Measurements from ENCODE around the gene TRAP1. TPM values are rescaled to one million over a fixed set of nuclear protein-coding genes. Genes with fewer than 3 reads are reported as not detected.

The TRAP1 gene
- polyA plus RNA-seq, 1 of the 3 experiments (the other 2 are of a cell fraction): 129 TPM

DNA sequence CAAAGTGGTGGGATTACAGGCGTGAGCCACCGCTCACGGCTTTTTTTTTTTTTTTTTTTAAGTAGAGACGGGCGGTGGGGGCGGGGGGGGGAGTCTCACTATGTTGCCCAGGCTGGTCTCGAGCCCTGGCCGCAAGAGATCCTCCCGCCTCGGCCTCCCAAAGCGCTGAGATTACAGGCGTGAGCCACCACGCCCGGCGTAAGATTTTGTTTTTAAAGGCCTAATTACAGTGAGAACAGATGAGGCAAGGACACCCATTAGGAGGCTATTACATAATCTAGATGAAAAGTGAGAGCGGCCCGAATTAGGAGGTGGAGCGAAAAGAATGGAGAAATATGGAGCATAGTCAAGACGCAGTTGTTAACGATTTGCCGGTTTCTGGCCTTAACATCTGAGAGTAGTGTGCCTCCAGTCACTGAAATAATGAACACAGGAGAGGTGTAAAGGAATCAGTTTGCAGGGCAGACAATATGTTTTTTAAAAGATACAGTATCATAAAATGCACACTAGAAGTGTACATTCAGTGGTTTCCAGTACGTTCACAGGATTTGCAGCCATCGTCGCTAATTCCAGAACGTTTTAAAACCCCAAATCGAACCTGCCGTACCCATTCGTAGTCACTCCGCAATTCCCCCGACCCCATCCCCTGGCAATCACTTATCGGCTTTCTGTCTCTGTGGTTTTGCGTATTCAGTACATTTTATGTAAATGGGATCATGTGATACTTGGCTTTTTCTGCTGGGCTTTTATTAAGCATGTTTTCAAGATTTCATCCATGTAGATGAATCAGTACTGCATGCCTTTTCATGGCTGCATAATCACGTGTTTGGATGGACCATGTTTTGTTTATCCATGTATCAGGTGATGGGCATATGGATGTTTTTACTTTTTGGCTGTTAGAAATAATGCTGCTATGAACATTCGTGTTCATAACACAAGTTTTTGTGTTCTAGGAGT is 104.5 kb downstream of the TRAP1 start:
- 73% methylated on average over 34 of the region's 34 CpGs for WGBS (ENCODE audit: low lambda C conversion rate)
- no peak for TF ChIP-seq MXI1 (IDR thresholded peaks at IDR 0.05; ENCODE audit: low read depth, low read length)
- TF ChIP-seq, protein P1, sequence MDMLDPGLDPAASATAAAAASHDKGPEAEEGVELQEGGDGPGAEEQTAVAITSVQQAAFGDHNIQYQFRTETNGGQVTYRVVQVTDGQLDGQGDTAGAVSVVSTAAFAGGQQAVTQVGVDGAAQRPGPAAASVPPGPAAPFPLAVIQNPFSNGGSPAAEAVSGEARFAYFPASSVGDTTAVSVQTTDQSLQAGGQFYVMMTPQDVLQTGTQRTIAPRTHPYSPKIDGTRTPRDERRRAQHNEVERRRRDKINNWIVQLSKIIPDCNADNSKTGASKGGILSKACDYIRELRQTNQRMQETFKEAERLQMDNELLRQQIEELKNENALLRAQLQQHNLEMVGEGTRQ (IDR thresholded peaks at IDR 0.05; ENCODE audit: borderline replicate concordance, low read depth, low read length): no peak
- TF ChIP-seq CHD2 (IDR thresholded peaks at IDR 0.05; ENCODE audit: low read length, partially characterized antibody): no peak
- no peak for TF ChIP-seq YY1 (IDR thresholded peaks at IDR 0.05; ENCODE audit: low read depth)
- TF ChIP-seq SMC3 (IDR thresholded peaks at IDR 0.05; ENCODE audit: low read depth, low read length): no peak
- TF ChIP-seq TEAD4 (IDR thresholded peaks at IDR 0.05; ENCODE audit: borderline replicate concordance, insufficient read depth): no peak
- no peak for TF ChIP-seq MAX (IDR thresholded peaks at IDR 0.05; ENCODE audit: low read depth)
- no peak for TF ChIP-seq JUND (IDR thresholded peaks at IDR 0.05)
- TF ChIP-seq ELF1 (IDR thresholded peaks at IDR 0.05): no peak
- TF ChIP-seq CTCF (IDR thresholded peaks at IDR 0.05): no peak
- no peak for TF ChIP-seq MEF2A (IDR thresholded peaks at IDR 0.05; ENCODE audit: borderline replicate concordance, low read depth)
- no peak for TF ChIP-seq RXRA (IDR thresholded peaks at IDR 0.05; ENCODE audit: borderline replicate concordance, low read depth)
- no peak for TF ChIP-seq EP300 (IDR thresholded peaks at IDR 0.05; ENCODE audit: borderline replicate concordance in 1 of 2, low read depth in 1 of 2, low read length in 1 of 2)
- no peak for TF ChIP-seq GABPA (IDR thresholded peaks at IDR 0.05; ENCODE audit: low read depth)
- TF ChIP-seq FOXM1 (IDR thresholded peaks at IDR 0.05; ENCODE audit: low read depth): no peak
- no peak for TF ChIP-seq EZH2phosphoT487 (IDR thresholded peaks at IDR 0.05; ENCODE audit: borderline replicate concordance, low read depth)

More for the DNA sequence above, 104.5 kb downstream of the TRAP1 start:
- Histone ChIP-seq H4K20me1 (ENCODE audit: insufficient read depth) (no peaks in the 10 kb centered on the region), H3F3A (replicated peaks; ENCODE audit: insufficient read depth) (peaks cover 2% of the 10 kb centered on the region), H3K36me3 (replicated peaks in 1 of 2; ENCODE audit: control insufficient read depth in 1 of 2, insufficient read depth in 2 of 2, low read length in 1 of 2) (peaks cover 5 to 9% of the 10 kb centered on the region in 2 experiments), H3K9me3 (no peaks in the 10 kb centered on the region), H3K9ac (peak overlapping the region; percentile 86), H2AFZ (ENCODE audit: low read depth) (no peak overlapping the region), H3K27me3 (ENCODE audit: insufficient read depth) (no peaks in the 10 kb centered on the region), H3K4me3 (ENCODE audit: low read depth in 2 of 2, low read length in 1 of 2) (peak overlapping the region; percentile 71 to 98), H3K27ac (ENCODE audit: low read depth in 2 of 2, low read length in 1 of 2) (no peak overlapping the region), H3K79me2 (ENCODE audit: insufficient read depth) (peaks cover 64% of the 10 kb centered on the region), H3K9me2 (no peaks in the 10 kb centered on the region), H3K4me1 (ENCODE audit: control insufficient read depth in 1 of 2, insufficient read depth in 2 of 2, low read depth in 1 of 2, low read length in 1 of 2) (peaks cover 10 to 12% of the 10 kb centered on the region in 2 experiments), H3K4me2 (peak overlapping the region; percentile 97)
- DNase-seq: no peak
- CTCF ChIA-PET: interaction anchor here (0.9 kb wide), 1 partner anchor 77 kb away, joined by 3 read pairs; no protein-coding TSS in a partner anchor
- POLR2A ChIA-PET: no interaction called here
